Astrocyte (in vitro differentiated cells and primary cell): ENCODE measurements around the gene VWA8. TPM values are rescaled to one million over a fixed set of nuclear protein-coding genes. Genes with fewer than 3 reads are reported as not detected.
"Not testable (repeated sequence)": the region's sequence is repeated elsewhere in the genome, so short reads cannot be mapped to it uniquely, and the experiment has no call there.

Experiments used
- DNase-seq: peaks from one replicate; pipeline ENCODE4 v3.0.0-alpha.2; 2010; ENCODE audit warnings: low read depth
- FAIRE-seq: peaks from 2 replicates; lab custom pipeline; 2011; peaks lifted over from hg19 to GRCh38; lab: Jason Lieb, UNC
- H2AFZ ChIP-seq: 2 replicates; pipeline ENCODE4 v1.6.0; 2012; ENCODE audit warnings: low read depth, low read length, inconsistent platforms
- H3K27ac ChIP-seq: 2 replicates; pipeline ENCODE4 v1.5.1; 2011; ENCODE audit warnings: low read depth, low read length, inconsistent platforms
- H3K27me3 ChIP-seq: 2 replicates; pipeline ENCODE4 v1.6.0; 2011; ENCODE audit warnings: low read length, inconsistent platforms; ENCODE audit not compliant: insufficient read depth
- H3K36me3 ChIP-seq: 2 replicates; pipeline ENCODE4 v1.5.1; 2011; ENCODE audit warnings: low read length, inconsistent platforms; ENCODE audit not compliant: insufficient read depth
- H3K4me1 ChIP-seq: 2 replicates; pipeline ENCODE4 v1.5.1; 2011; ENCODE audit warnings: low read length, inconsistent platforms; ENCODE audit not compliant: insufficient read depth
- H3K4me2 ChIP-seq: 2 replicates; pipeline ENCODE4 v1.6.0; 2012; ENCODE audit warnings: low read length, inconsistent platforms
- H3K4me3 ChIP-seq: 2 replicates; pipeline ENCODE4 v1.5.1; 2011; ENCODE audit warnings: low read depth, mild to moderate bottlenecking, low read length, inconsistent platforms; ENCODE audit not compliant: insufficient read depth
- H3K79me2 ChIP-seq: 2 replicates; pipeline ENCODE4 v1.6.0; 2012; ENCODE audit warnings: mild to moderate bottlenecking, low read length, inconsistent platforms; ENCODE audit not compliant: insufficient read depth
- H3K9ac ChIP-seq: 2 replicates; pipeline ENCODE4 v1.6.0; 2012; ENCODE audit warnings: mild to moderate bottlenecking, low read length, inconsistent platforms
- H3K9me3 ChIP-seq: 2 replicates; pipeline ENCODE4 v1.5.1; 2012; ENCODE audit warnings: low read depth, mild to moderate bottlenecking, low read length, inconsistent platforms; ENCODE audit not compliant: insufficient read depth
- H4K20me1 ChIP-seq: 2 replicates; pipeline ENCODE4 v1.6.0; 2012; ENCODE audit warnings: low read length, inconsistent platforms; ENCODE audit not compliant: insufficient read depth
- H3K27ac Mint-ChIP-seq: one replicate; pipeline ENCODE4 v1.8.0; 2021; ENCODE audit warnings: mild to moderate bottlenecking, mixed read lengths; ENCODE audit not compliant: unreplicated experiment
- H3K27me3 Mint-ChIP-seq: one replicate; pipeline ENCODE4 v1.8.0; 2021; ENCODE audit warnings: low read depth, mixed read lengths; ENCODE audit not compliant: unreplicated experiment
- H3K36me3 Mint-ChIP-seq: one replicate; pipeline ENCODE4 v1.8.0; 2021; ENCODE audit warnings: low read depth, mixed read lengths; ENCODE audit not compliant: unreplicated experiment
- H3K4me1 Mint-ChIP-seq: one replicate; pipeline ENCODE4 v1.8.0; 2021; ENCODE audit warnings: low read depth, mixed read lengths; ENCODE audit not compliant: unreplicated experiment
- H3K4me3 Mint-ChIP-seq: one replicate; pipeline ENCODE4 v1.8.0; 2021; ENCODE audit warnings: mild to moderate bottlenecking, moderate library complexity, mixed read lengths; ENCODE audit not compliant: unreplicated experiment
- H3K9me3 Mint-ChIP-seq: one replicate; pipeline ENCODE4 v1.8.0; 2021; ENCODE audit warnings: mild to moderate bottlenecking, mixed read lengths; ENCODE audit not compliant: unreplicated experiment
- CTCF ChIP-seq: IDR thresholded peaks from 2 replicates; pipeline ENCODE4 v1.5.1; 2011; ENCODE audit warnings: low read depth, mild to moderate bottlenecking, inconsistent platforms, low read length, moderate library complexity; ENCODE audit not compliant: insufficient read depth
- EZH2 ChIP-seq: IDR thresholded peaks from 2 replicates; pipeline ENCODE4 v1.6.1; 2012; ENCODE audit warnings: mild to moderate bottlenecking, low read length, inconsistent platforms; ENCODE audit not compliant: insufficient read depth
- total RNA-seq: library from RNA; stranded (reverse); gene quantifications from 2 replicates; pipeline ENCODE4 v1.2.1, GENCODE V29; 2021

VWA8 gene
- total RNA-seq, 1 donor from 2014 or later: 15.6 TPM

GRCh38 chr13:41578371-41578770 is 382.5 kb downstream of the VWA8 start:
- no peaks in the 10 kb centered on the region for H3K9me3 ChIP-seq
- Mint-ChIP-seq H3K9me3 (no peaks in the 10 kb centered on the region), H3K27ac (no peak overlapping the region), H3K36me3 (peaks cover 25% of the 10 kb centered on the region), H3K4me3 (no peak overlapping the region), H3K4me1 (no peaks in the 10 kb centered on the region), H3K27me3 (no peaks in the 10 kb centered on the region)
- no peak overlapping the region for H3K9ac ChIP-seq
- DNase-seq (no peak), FAIRE-seq (no peak)
- H2AFZ ChIP-seq: no peak overlapping the region
- H3K27ac ChIP-seq: no peak overlapping the region
- H3K4me2 ChIP-seq: no peak overlapping the region
- TF ChIP-seq CTCF (no peak), EZH2 (no peak)
- H3K4me3 ChIP-seq: no peak overlapping the region
- peaks cover 6% of the 10 kb centered on the region for H3K4me1 ChIP-seq
- H4K20me1 ChIP-seq: no peaks in the 10 kb centered on the region
- no peaks in the 10 kb centered on the region for H3K36me3 ChIP-seq
- no peaks in the 10 kb centered on the region for H3K79me2 ChIP-seq
- H3K27me3 ChIP-seq: no peaks in the 10 kb centered on the region

- Histone ChIP-seq H3K4me2 (no peak overlapping the region), H3K27ac (no peak overlapping the region), H3K4me3 (no peak overlapping the region), H4K20me1 (no peaks in the 10 kb centered on the region), H3K4me1 (peaks cover 6% of the 10 kb centered on the region), H3K36me3 (no peaks in the 10 kb centered on the region), H3K27me3 (no peaks in the 10 kb centered on the region), H2AFZ (no peak overlapping the region), H3K9ac (no peak overlapping the region), H3K9me3 (no peaks in the 10 kb centered on the region), H3K79me2 (no peaks in the 10 kb centered on the region)
- no peak overlapping the region for H3K4me3 Mint-ChIP-seq
- H3K27ac Mint-ChIP-seq: no peak overlapping the region
- H3K27me3 Mint-ChIP-seq: no peaks in the 10 kb centered on the region
- FAIRE-seq (no peak), DNase-seq (no peak)
- no peaks in the 10 kb centered on the region for H3K4me1 Mint-ChIP-seq
- peaks cover 23% of the 10 kb centered on the region for H3K36me3 Mint-ChIP-seq
- no peaks in the 10 kb centered on the region for H3K9me3 Mint-ChIP-seq
- TF ChIP-seq CTCF (no peak), EZH2 (no peak)
Measured at GRCh38 chr13:41577436-41577835, 383.5 kb downstream of the VWA8 start.

- not testable (repeated sequence) for H3K4me1 Mint-ChIP-seq, H3K27me3 ChIP-seq, H3K4me3 ChIP-seq, H3K9me3 Mint-ChIP-seq, H3K27ac ChIP-seq, H3K79me2 ChIP-seq, H3K4me1 ChIP-seq, H3K4me3 Mint-ChIP-seq, H3K4me2 ChIP-seq, H3K36me3 ChIP-seq, H2AFZ ChIP-seq, H4K20me1 ChIP-seq, H3K9ac ChIP-seq, H3K9me3 ChIP-seq, H3K27me3 Mint-ChIP-seq, DNase-seq, H3K27ac Mint-ChIP-seq, FAIRE-seq
- peaks cover 21% of the 10 kb centered on the region for H3K36me3 Mint-ChIP-seq
Measured at GRCh38 chr13:41573640-41574039, 387.3 kb downstream of the VWA8 start.

- not testable (repeated sequence) for H3K27me3 ChIP-seq, H3K4me1 Mint-ChIP-seq, H3K4me3 Mint-ChIP-seq, H2AFZ ChIP-seq, H3K79me2 ChIP-seq, H3K4me3 ChIP-seq, H3K9me3 ChIP-seq, H3K27ac ChIP-seq, FAIRE-seq, H3K9me3 Mint-ChIP-seq, DNase-seq, H3K9ac ChIP-seq, H4K20me1 ChIP-seq, H3K36me3 ChIP-seq, H3K4me2 ChIP-seq, H3K27me3 Mint-ChIP-seq, H3K27ac Mint-ChIP-seq
- H3K36me3 Mint-ChIP-seq: peaks cover 26% of the 10 kb centered on the region
- H3K4me1 ChIP-seq: peaks cover 13% of the 10 kb centered on the region
Measured at GRCh38 chr13:41571817-41572340, 389.0 kb downstream of the VWA8 start.
